Panc1 (cell line): ENCODE results near the gene POLK. TPM values are rescaled to one million over a fixed set of nuclear protein-coding genes. Genes with fewer than 3 reads are reported as not detected.

ENCODE experiments used
- ATAC-seq: fragments of 200-7000 bp; cut with Tn5 transposase; 2 replicates; pipeline ENCODE4 v1.9.1; 2020; ENCODE audit warnings: mild to moderate bottlenecking, moderate library complexity
- BruUV-seq: library from RNA; stranded (reverse); fragments of 400-500 nt; replicated peaks from 2 replicates; lab custom pipeline; 2021; lab: Mats Ljungman, UMichigan
- CTCF ChIA-PET: fragments of 300-600 bp; sonication (Branson Sonifier 250); formaldehyde crosslinking; loops from one replicate; lab custom pipeline; 2022; ENCODE audit warnings: antibody characterized with exemption; lab: Charles Lee
- POLR2A ChIA-PET: fragments of 300-600 bp; sonication (Branson Sonifier 250); formaldehyde crosslinking; loops from one replicate; lab custom pipeline; 2022; ENCODE audit warnings: antibody characterized with exemption; lab: Charles Lee
- DNase-seq: peaks from one replicate; pipeline ENCODE4 v3.0.0-alpha.2; 2010; ENCODE audit warnings: low read depth, low spot score
- H3K27ac ChIP-seq: 2 replicates; pipeline ENCODE4 v1.5.1; 2011; ENCODE audit warnings: mild to moderate bottlenecking, low read length, inconsistent platforms
- H3K27me3 ChIP-seq: fragments of 200-500 bp; sonication (Bioruptor generic); 2 replicates; pipeline ENCODE4 v1.6.0; 2014; ENCODE audit warnings: low read length, inconsistent platforms; ENCODE audit not compliant: control insufficient read depth, insufficient read depth
- H3K36me3 ChIP-seq: fragments of 200-500 bp; sonication (Bioruptor generic); 2 replicates; pipeline ENCODE4 v1.5.1; 2014; ENCODE audit warnings: inconsistent platforms, mild to moderate bottlenecking, low read length, moderate library complexity; ENCODE audit not compliant: control insufficient read depth, insufficient read depth
- H3K4me1 ChIP-seq: 2 replicates; pipeline ENCODE4 v1.5.1; 2011; ENCODE audit warnings: inconsistent platforms, mild to moderate bottlenecking, low read length, moderate library complexity; ENCODE audit not compliant: control insufficient read depth, insufficient read depth
- H3K4me3 ChIP-seq, 2 experiments: 2 replicates each; pipeline ENCODE4 v1.5.1; 2011 to 2012; ENCODE audit warnings: low read depth in 2 of 2, low read length in 2 of 2, mild to moderate bottlenecking in 2 of 2, inconsistent platforms in 1 of 2, moderate library complexity in 1 of 2
- H3K9me3 ChIP-seq: fragments of 200-500 bp; sonication (Bioruptor generic); 2 replicates; pipeline ENCODE4 v1.5.1; 2014; ENCODE audit warnings: low read depth, mild to moderate bottlenecking, inconsistent platforms, low read length, moderate library complexity; ENCODE audit not compliant: control insufficient read depth, insufficient read depth
- CTCF ChIP-seq: fragments of 450-650 bp; IDR thresholded peaks from 2 replicates; pipeline ENCODE4 v1.5.1; 2017; ENCODE audit warnings: mild to moderate bottlenecking
- POLR2AphosphoS5 ChIP-seq: IDR thresholded peaks from 2 replicates; pipeline ENCODE4 v1.6.1; 2012; ENCODE audit warnings: mild to moderate bottlenecking, low read depth, low read length, moderate library complexity
- SIN3A ChIP-seq: IDR thresholded peaks from 2 replicates; pipeline ENCODE4 v1.6.1; 2012; ENCODE audit warnings: low read depth, mild to moderate bottlenecking, low read length, moderate library complexity, borderline replicate concordance; ENCODE audit not compliant: insufficient read depth
- TCF7L2 ChIP-seq: IDR thresholded peaks from 2 replicates; pipeline ENCODE4 v1.6.1; 2011; ENCODE audit warnings: mild to moderate bottlenecking, low read depth, low read length, inconsistent platforms
- in situ Hi-C: cut with HindIII; loops from 2 replicates; pipeline ENCODE4 v1.10.0; 2016; ENCODE audit warnings: low sequenced_read_pairs, low pct_unique_long_range_greater_than_20kb
- intact Hi-C: fragments of 100-400 bp; cut with micrococcal nuclease; formaldehyde crosslinking; loops from one replicate; pipeline ENCODE4 v1.10.0; 2022; ENCODE audit not compliant: unreplicated experiment
- total RNA-seq: library from RNA; stranded (reverse); gene quantifications from one replicate; pipeline ENCODE4 v1.2.1, GENCODE V29; 2021; ENCODE audit not compliant: unreplicated experiment
- TF ChIP-seq, protein P1 (sequence below), 2 experiments: IDR thresholded peaks; 2 replicates each; pipeline ENCODE4 v1.6.1; 2011 to 2012; ENCODE audit warnings: low read depth in 2 of 2, control low read depth in 1 of 2, low read length in 1 of 2, mild to moderate bottlenecking in 1 of 2, moderate library complexity in 1 of 2; ENCODE audit not compliant: insufficient read depth in 1 of 2

POLK gene
- total RNA-seq, 1 experiment from 2014 or later, result 21.3 TPM

GRCh38 chr5:75534734-75535133 is 23.0 kb downstream of the POLK start:
- in situ Hi-C loops, result no loop called here
- no peaks in the 10 kb centered on the region for H3K36me3 ChIP-seq
- no peak for DNase-seq
- TF ChIP-seq CTCF (no peak), POLR2AphosphoS5 (no peak), TCF7L2 (no peak), SIN3A (no peak)
- TF ChIP-seq, protein P1, sequence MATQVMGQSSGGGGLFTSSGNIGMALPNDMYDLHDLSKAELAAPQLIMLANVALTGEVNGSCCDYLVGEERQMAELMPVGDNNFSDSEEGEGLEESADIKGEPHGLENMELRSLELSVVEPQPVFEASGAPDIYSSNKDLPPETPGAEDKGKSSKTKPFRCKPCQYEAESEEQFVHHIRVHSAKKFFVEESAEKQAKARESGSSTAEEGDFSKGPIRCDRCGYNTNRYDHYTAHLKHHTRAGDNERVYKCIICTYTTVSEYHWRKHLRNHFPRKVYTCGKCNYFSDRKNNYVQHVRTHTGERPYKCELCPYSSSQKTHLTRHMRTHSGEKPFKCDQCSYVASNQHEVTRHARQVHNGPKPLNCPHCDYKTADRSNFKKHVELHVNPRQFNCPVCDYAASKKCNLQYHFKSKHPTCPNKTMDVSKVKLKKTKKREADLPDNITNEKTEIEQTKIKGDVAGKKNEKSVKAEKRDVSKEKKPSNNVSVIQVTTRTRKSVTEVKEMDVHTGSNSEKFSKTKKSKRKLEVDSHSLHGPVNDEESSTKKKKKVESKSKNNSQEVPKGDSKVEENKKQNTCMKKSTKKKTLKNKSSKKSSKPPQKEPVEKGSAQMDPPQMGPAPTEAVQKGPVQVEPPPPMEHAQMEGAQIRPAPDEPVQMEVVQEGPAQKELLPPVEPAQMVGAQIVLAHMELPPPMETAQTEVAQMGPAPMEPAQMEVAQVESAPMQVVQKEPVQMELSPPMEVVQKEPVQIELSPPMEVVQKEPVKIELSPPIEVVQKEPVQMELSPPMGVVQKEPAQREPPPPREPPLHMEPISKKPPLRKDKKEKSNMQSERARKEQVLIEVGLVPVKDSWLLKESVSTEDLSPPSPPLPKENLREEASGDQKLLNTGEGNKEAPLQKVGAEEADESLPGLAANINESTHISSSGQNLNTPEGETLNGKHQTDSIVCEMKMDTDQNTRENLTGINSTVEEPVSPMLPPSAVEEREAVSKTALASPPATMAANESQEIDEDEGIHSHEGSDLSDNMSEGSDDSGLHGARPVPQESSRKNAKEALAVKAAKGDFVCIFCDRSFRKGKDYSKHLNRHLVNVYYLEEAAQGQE (IDR thresholded peaks at IDR 0.05; ENCODE audit: insufficient read depth in 1 of 2, low read depth in 2 of 2, low read length in 1 of 2), result no peak
- no peaks in the 10 kb centered on the region for H3K9me3 ChIP-seq
- BruUV-seq, result no TSS peak
- CTCF ChIA-PET, result no interaction called here
- H3K27me3 ChIP-seq, result no peaks in the 10 kb centered on the region
- H3K4me1 ChIP-seq, result no peaks in the 10 kb centered on the region
- no peak overlapping the region for H3K4me3 ChIP-seq
- intact Hi-C loops, result no loop called here
- POLR2A ChIA-PET, result no interaction called here
- no peak overlapping the region for H3K27ac ChIP-seq
- no peak for ATAC-seq

GRCh38 chr5:75536147-75536546 is 24.5 kb downstream of the POLK start:
- ChIA-PET POLR2A (no interaction called here), CTCF (no interaction called here)
- no peaks in the 10 kb centered on the region for H3K27me3 ChIP-seq
- no TSS peak for BruUV-seq
- H3K4me1 ChIP-seq, result no peaks in the 10 kb centered on the region
- H3K36me3 ChIP-seq, result no peaks in the 10 kb centered on the region
- no peak for DNase-seq
- intact Hi-C loops (no loop called here), in situ Hi-C loops (no loop called here)
- no peak for ATAC-seq
- no peak overlapping the region for H3K4me3 ChIP-seq
- no peaks in the 10 kb centered on the region for H3K9me3 ChIP-seq
- TF ChIP-seq TCF7L2 (no peak), POLR2AphosphoS5 (no peak), CTCF (no peak), SIN3A (no peak)
- TF ChIP-seq, protein P1 (IDR thresholded peaks at IDR 0.05; ENCODE audit: insufficient read depth in 1 of 2, low read depth in 2 of 2, low read length in 1 of 2), result no peak
- no peak overlapping the region for H3K27ac ChIP-seq
